HCT116 (cell line): Measurements from ENCODE around the gene JPH3. TPM values are rescaled to one million over a fixed set of nuclear protein-coding genes. Genes with fewer than 3 reads are reported as not detected.

Experiments used
- ATAC-seq: fragments of 200-7000 bp; cut with Tn5 transposase; 2 replicates; pipeline ENCODE4 v1.9.1; 2020; ENCODE audit warnings: mild to moderate bottlenecking, moderate library complexity
- BruUV-seq: library from RNA; stranded (reverse); fragments of 400-500 nt; replicated peaks from 2 replicates; lab custom pipeline; 2021; lab: Mats Ljungman, UMichigan
- CTCF ChIA-PET: fragments of 300-600 bp; sonication (Branson Sonifier 250); formaldehyde crosslinking; loops from one replicate; lab custom pipeline; 2021; ENCODE audit warnings: antibody characterized with exemption; lab: Charles Lee
- POLR2A ChIA-PET: fragments of 300-600, 350-600 bp; sonication (Branson Sonifier 250); formaldehyde crosslinking; loops from one replicate; lab custom pipeline; 2021; ENCODE audit warnings: antibody characterized with exemption; lab: Charles Lee
- RAD21 ChIA-PET, 2 experiments: fragments of 300-600 bp; sonication (Branson Sonifier 250); formaldehyde crosslinking; loops; one replicate each; lab custom pipeline; 2023; ENCODE audit warnings: low total read pairs in 2 of 2; ENCODE audit not compliant: uncharacterized antibody in 2 of 2, unreplicated experiment in 2 of 2, low non-redundant PET in 1 of 2; lab: Charles Lee
- DNase-seq: peaks from one replicate; pipeline ENCODE4 v3.0.0-alpha.2; 2010; ENCODE audit warnings: low read depth, low spot score
- H2AFZ ChIP-seq: fragments of 200-600 bp; shearing (Covaris generic), sonication (generic); 2 replicates; pipeline ENCODE4 v1.6.1; 2017; ENCODE audit warnings: low read depth, mixed run types, mixed read lengths, antibody characterized with exemption, low read length; ENCODE audit not compliant: poor library complexity, severe bottlenecking
- H3K27ac ChIP-seq: 2 replicates; pipeline ENCODE4 v1.5.1; 2012; ENCODE audit warnings: low read depth, low read length
- H3K27me3 ChIP-seq: fragments of 200-600 bp; sonication (generic); 2 replicates; pipeline ENCODE4 v1.6.1; 2016; ENCODE audit warnings: mixed run types, low read length, mixed read lengths; ENCODE audit not compliant: insufficient read depth
- H3K36me3 ChIP-seq, 2 experiments: fragments of 200-500 bp in 1 of 2; fragments of 200-600 bp in 1 of 2; sonication (Bioruptor generic) in 1 of 2; sonication (generic) in 1 of 2; 2 replicates each; pipeline versions ENCODE4 v1.5.1 to v1.6.1; 2014 to 2016; ENCODE audit warnings: low read length in 2 of 2, inconsistent platforms in 1 of 2, mixed read lengths in 1 of 2, mixed run types in 1 of 2; ENCODE audit not compliant: insufficient read depth in 2 of 2, control insufficient read depth in 1 of 2
- H3K4me1 ChIP-seq, 2 experiments: fragments of 200-600 bp in 1 of 2; sonication (generic) in 1 of 2; 2 replicates each; pipeline versions ENCODE4 v1.5.1 to v1.6.1; 2012 to 2017; ENCODE audit warnings: low read length in 2 of 2, inconsistent platforms in 1 of 2, mild to moderate bottlenecking in 1 of 2, mixed read lengths in 1 of 2, mixed run types in 1 of 2, moderate library complexity in 1 of 2; ENCODE audit not compliant: insufficient read depth in 2 of 2, control insufficient read depth in 1 of 2
- H3K4me2 ChIP-seq: fragments of 200-600 bp; sonication (generic); 2 replicates; pipeline ENCODE4 v1.6.1; 2017; ENCODE audit warnings: mixed run types, low read length, mixed read lengths
- H3K4me3 ChIP-seq, 2 experiments: fragments of 200-600 bp in 1 of 2; sonication (generic) in 1 of 2; replicated peaks in 1 of 2; 2 replicates each; pipeline ENCODE4 v1.5.1; 2011 to 2016; ENCODE audit warnings: low read length in 2 of 2, control low read depth in 1 of 2, low read depth in 1 of 2, mild to moderate bottlenecking in 1 of 2, mixed read lengths in 1 of 2, mixed run types in 1 of 2
- H3K79me2 ChIP-seq: fragments of 200-600 bp; sonication (generic); 2 replicates; pipeline ENCODE4 v1.6.1; 2017; ENCODE audit warnings: mild to moderate bottlenecking, mixed run types, low read length, moderate library complexity, mixed read lengths; ENCODE audit not compliant: insufficient read depth
- H3K9ac ChIP-seq: fragments of 200-600 bp; sonication (generic); 2 replicates; pipeline ENCODE4 v1.6.1; 2016; ENCODE audit warnings: low read length, mixed read lengths
- H3K9me2 ChIP-seq: fragments of 200-600 bp; sonication (generic), shearing (Covaris generic); 2 replicates; pipeline ENCODE4 v1.6.1; 2017; ENCODE audit warnings: mixed run types, mild to moderate bottlenecking, moderate library complexity; ENCODE audit not compliant: insufficient read depth
- H3K9me3 ChIP-seq, 2 experiments: fragments of 200-500 bp in 1 of 2; fragments of 200-600 bp in 1 of 2; sonication (Bioruptor generic) in 1 of 2; sonication (generic) in 1 of 2; 2 replicates each; pipeline ENCODE4 v1.6.1; 2014 to 2017; ENCODE audit warnings: low read length in 2 of 2, mixed read lengths in 2 of 2, inconsistent platforms in 1 of 2, low read depth in 1 of 2, mild to moderate bottlenecking in 1 of 2, mixed run types in 1 of 2, moderate library complexity in 1 of 2; ENCODE audit not compliant: control insufficient read depth in 1 of 2, insufficient read depth in 1 of 2
- H4K20me1 ChIP-seq: fragments of 200-600 bp; sonication (generic), shearing (Covaris generic); 2 replicates; pipeline ENCODE4 v1.6.1; 2017; ENCODE audit warnings: mixed run types, mild to moderate bottlenecking, moderate library complexity; ENCODE audit not compliant: insufficient read depth
- CBX3 ChIP-seq: IDR thresholded peaks from 2 replicates; pipeline ENCODE4 v1.6.1; 2012; ENCODE audit warnings: low read depth
- CEBPB ChIP-seq: IDR thresholded peaks from 2 replicates; pipeline ENCODE4 v1.6.1; 2012; ENCODE audit warnings: low read depth
- CTCF ChIP-seq, 3 experiments: fragments of 200-600 bp in 1 of 3; sonication (generic) in 1 of 3; IDR thresholded peaks in 2 of 3; conservative IDR thresholded peaks in 1 of 3; 2 replicates each; pipeline ENCODE4 v1.5.1; 2012 to 2017; ENCODE audit warnings: low read depth in 2 of 3, low read length in 2 of 3, antibody characterized with exemption in 1 of 3, borderline replicate concordance in 1 of 3, control low read depth in 1 of 3, mild to moderate bottlenecking in 1 of 3, mixed read lengths in 1 of 3, mixed run types in 1 of 3, moderate library complexity in 1 of 3; ENCODE audit not compliant: insufficient read depth in 1 of 3
- ELF1 ChIP-seq: IDR thresholded peaks from 2 replicates; pipeline ENCODE4 v1.6.1; 2012; ENCODE audit warnings: low read depth, borderline replicate concordance
- MAX ChIP-seq: IDR thresholded peaks from 2 replicates; pipeline ENCODE4 v1.6.1; 2012
- REST ChIP-seq: IDR thresholded peaks from 2 replicates; pipeline ENCODE4 v1.6.1; 2012; ENCODE audit warnings: low read depth
- SIN3A ChIP-seq: IDR thresholded peaks from 2 replicates; pipeline ENCODE4 v1.6.1; 2012; ENCODE audit warnings: low read depth
- SP1 ChIP-seq: IDR thresholded peaks from 2 replicates; pipeline ENCODE4 v1.6.1; 2012; ENCODE audit warnings: low read depth
- TCF7L2 ChIP-seq: IDR thresholded peaks from 2 replicates; pipeline ENCODE4 v1.7.0; 2011; ENCODE audit warnings: borderline replicate concordance, inconsistent platforms; ENCODE audit not compliant: insufficient read depth, insufficient read length; ENCODE audit errors: extremely low read depth
- ZFX ChIP-seq: fragments of 450-650 bp; IDR thresholded peaks from 2 replicates; pipeline ENCODE4 v1.6.1; 2017
- ZNF274 ChIP-seq: fragments of 200-500 bp; sonication (Bioruptor generic); IDR thresholded peaks from 2 replicates; pipeline ENCODE4 v1.6.1; 2014; ENCODE audit warnings: mild to moderate bottlenecking, low read depth, low read length, inconsistent platforms
- intact Hi-C: fragments of 100-400 bp; cut with micrococcal nuclease; formaldehyde crosslinking; loops from 2 replicates; pipeline ENCODE4 v1.10.0; 2022
- total RNA-seq: library from RNA; stranded (reverse); gene quantifications from one replicate; pipeline ENCODE4 v1.2.1, GENCODE V29; 2021; ENCODE audit not compliant: unreplicated experiment

The JPH3 gene
- total RNA-seq, 1 experiment from 2014 or later, result 0.10 TPM

GRCh38 chr16:87669672-87670071 is 67.4 kb downstream of the JPH3 start:
- TF ChIP-seq ELF1 (no peak), ZFX (no peak), ZNF274 (no peak), SIN3A (no peak), CEBPB (no peak)
- Histone ChIP-seq H3K9ac (no peak overlapping the region), H3K4me2 (no peak overlapping the region), H3K9me2 (no peaks in the 10 kb centered on the region), H3K27me3 (no peaks in the 10 kb centered on the region), H2AFZ (no peak overlapping the region), H4K20me1 (no peaks in the 10 kb centered on the region), H3K4me3 (no peak overlapping the region), H3K36me3 (no peaks in the 10 kb centered on the region), H3K9me3 (no peaks in the 10 kb centered on the region), H3K79me2 (no peaks in the 10 kb centered on the region), H3K27ac (no peak overlapping the region), H3K4me1 (peaks cover 0 to 10% of the 10 kb centered on the region in 2 experiments; a peak in 3 of 4 replicates)
- ChIA-PET POLR2A (no interaction called here), CTCF (no interaction called here), RAD21 (no interaction called here)
- no peak for DNase-seq
- ATAC-seq, result no peak
- intact Hi-C loops, result no loop called here
- no TSS peak for BruUV-seq

- Histone ChIP-seq H3K79me2 (no peaks in the 10 kb centered on the region), H3K9me2 (no peaks in the 10 kb centered on the region), H3K4me3 (no peak overlapping the region), H3K27ac (no peak overlapping the region), H3K4me2 (peak overlapping the region; percentile 25; the same call in 1 of the 2 replicates), H4K20me1 (no peaks in the 10 kb centered on the region), H3K9ac (no peak overlapping the region), H2AFZ (no peak overlapping the region), H3K9me3 (no peaks in the 10 kb centered on the region), H3K27me3 (no peaks in the 10 kb centered on the region), H3K4me1 (peaks cover 0 to 10% of the 10 kb centered on the region in 2 experiments; a peak in 3 of 4 replicates), H3K36me3 (no peaks in the 10 kb centered on the region)
- ATAC-seq (peak; percentile 92), DNase-seq (peak; percentile 8)
- no TSS peak for BruUV-seq
- POLR2A ChIA-PET, result no interaction called here
- RAD21 ChIA-PET, result no interaction called here
- intact Hi-C loops, result no loop called here
- CTCF ChIA-PET, result no interaction called here
- TF ChIP-seq TCF7L2, result no peak
- no peak for TF ChIP-seq CBX3
- TF ChIP-seq MAX, result no peak
- TF ChIP-seq CTCF (IDR thresholded peaks at IDR 0.05 in 2 of 3, conservative IDR thresholded peaks at IDR 0.05 in 1 of 3; ENCODE audit: borderline replicate concordance in 1 of 3, insufficient read depth in 1 of 3, low read depth in 2 of 3, low read length in 2 of 3), result peak in 2 of 3 experiments; percentile 29 to 39; a peak in 4 of 6 replicates
- TF ChIP-seq REST, result no peak
- no peak for TF ChIP-seq SP1
These were observed 68.9 kb downstream of the JPH3 start for GRCh38 chr16:87671221-87671620.
